ENCODE data around the gene PDCD4. TPM values are rescaled to one million over a fixed set of nuclear protein-coding genes. Genes with fewer than 3 reads are reported as not detected.
A peak's percentile ranks its signal among the peaks of the same experiment; 100 is the strongest.

The PDCD4 gene
- total RNA-seq, 2 experiments from 2014 or later = 59.0 to 116 TPM

DNA sequence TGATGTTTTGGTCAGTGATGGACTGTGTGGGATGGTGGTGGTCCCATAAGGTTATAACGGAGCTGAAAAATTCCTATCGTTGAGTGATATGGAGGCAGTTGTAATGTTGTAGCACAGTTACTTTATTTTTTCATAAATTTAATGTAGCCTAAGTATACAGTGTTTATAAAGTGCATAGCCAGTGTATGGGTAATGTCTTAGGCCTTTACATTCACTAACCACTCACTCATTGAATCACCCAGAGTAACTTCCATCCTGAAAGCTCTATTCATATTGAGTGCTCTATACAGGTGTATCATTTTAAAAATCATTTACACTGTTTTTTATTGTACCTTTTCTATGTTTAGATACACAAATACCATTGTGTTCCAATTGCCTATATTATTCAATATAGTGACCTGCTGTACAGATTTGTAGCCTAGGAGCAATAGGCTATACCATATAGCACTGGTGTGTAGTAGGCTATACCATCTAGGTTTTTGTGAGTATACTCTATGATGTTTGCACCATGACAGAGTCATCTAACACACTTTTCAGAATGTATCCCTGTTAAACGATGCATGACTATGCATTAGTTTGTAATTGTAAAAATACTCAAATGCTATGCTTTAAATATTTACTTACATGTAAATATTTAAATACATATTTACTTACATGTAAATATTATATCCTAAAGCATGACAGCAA lies 21.0 kb downstream of the PDCD4 start:
- ChIA-PET CTCF (ENCODE audit: unreplicated experiment) (interaction anchor here (1.6 kb wide), 1 partner anchor 89 kb away, joined by 11 read pairs; no protein-coding TSS in a partner anchor), POLR2A (interaction anchor here (0.7 kb wide), 1 partner anchor 31 kb away, joined by 3 read pairs; no protein-coding TSS in a partner anchor)
- Histone ChIP-seq H3K4me1 (ENCODE audit: insufficient read depth, low read length, poor library complexity, severe bottlenecking) (peaks cover 4% of the 10 kb centered on the region), H3K9me3 (ENCODE audit: low read length) (no peaks in the 10 kb centered on the region), H3K27ac (ENCODE audit: low read depth, low read length, poor library complexity, severe bottlenecking) (no peak overlapping the region), H3K9me2 (ENCODE audit: insufficient read depth, low read length) (no peaks in the 10 kb centered on the region), H4K20me1 (ENCODE audit: insufficient read depth, low read length) (no peaks in the 10 kb centered on the region), H3K4me2 (ENCODE audit: low read length) (no peak overlapping the region), H2AFZ (ENCODE audit: low read length) (no peak overlapping the region), H3K4me3 (ENCODE audit: low read depth, low read length, poor library complexity, severe bottlenecking) (no peak overlapping the region), H3K36me3 (ENCODE audit: insufficient read depth, low read length) (peaks cover 83% of the 10 kb centered on the region), H3K79me2 (ENCODE audit: insufficient read depth, low read depth, low read length) (peaks cover 4% of the 10 kb centered on the region; the same call in 1 of the 2 replicates)
- DNase-seq (ENCODE audit: low spot score) = no peak
- no TSS peak for BruUV-seq (replicated peaks)
- no peak for TF ChIP-seq EZH2phosphoT487 (IDR thresholded peaks at IDR 0.05; ENCODE audit: borderline replicate concordance, low read depth, low read length)
- TF ChIP-seq, protein P1, sequence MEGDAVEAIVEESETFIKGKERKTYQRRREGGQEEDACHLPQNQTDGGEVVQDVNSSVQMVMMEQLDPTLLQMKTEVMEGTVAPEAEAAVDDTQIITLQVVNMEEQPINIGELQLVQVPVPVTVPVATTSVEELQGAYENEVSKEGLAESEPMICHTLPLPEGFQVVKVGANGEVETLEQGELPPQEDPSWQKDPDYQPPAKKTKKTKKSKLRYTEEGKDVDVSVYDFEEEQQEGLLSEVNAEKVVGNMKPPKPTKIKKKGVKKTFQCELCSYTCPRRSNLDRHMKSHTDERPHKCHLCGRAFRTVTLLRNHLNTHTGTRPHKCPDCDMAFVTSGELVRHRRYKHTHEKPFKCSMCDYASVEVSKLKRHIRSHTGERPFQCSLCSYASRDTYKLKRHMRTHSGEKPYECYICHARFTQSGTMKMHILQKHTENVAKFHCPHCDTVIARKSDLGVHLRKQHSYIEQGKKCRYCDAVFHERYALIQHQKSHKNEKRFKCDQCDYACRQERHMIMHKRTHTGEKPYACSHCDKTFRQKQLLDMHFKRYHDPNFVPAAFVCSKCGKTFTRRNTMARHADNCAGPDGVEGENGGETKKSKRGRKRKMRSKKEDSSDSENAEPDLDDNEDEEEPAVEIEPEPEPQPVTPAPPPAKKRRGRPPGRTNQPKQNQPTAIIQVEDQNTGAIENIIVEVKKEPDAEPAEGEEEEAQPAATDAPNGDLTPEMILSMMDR (conservative IDR thresholded peaks at IDR 0.05; ENCODE audit: low read length) = no peak
- intact Hi-C loops (cut with micrococcal nuclease; ENCODE audit: unreplicated experiment) = loop anchor here (1.0 to 10.0 kb wide), 6 partner anchors 35 to 442 kb away; no protein-coding TSS in a partner anchor

DNA sequence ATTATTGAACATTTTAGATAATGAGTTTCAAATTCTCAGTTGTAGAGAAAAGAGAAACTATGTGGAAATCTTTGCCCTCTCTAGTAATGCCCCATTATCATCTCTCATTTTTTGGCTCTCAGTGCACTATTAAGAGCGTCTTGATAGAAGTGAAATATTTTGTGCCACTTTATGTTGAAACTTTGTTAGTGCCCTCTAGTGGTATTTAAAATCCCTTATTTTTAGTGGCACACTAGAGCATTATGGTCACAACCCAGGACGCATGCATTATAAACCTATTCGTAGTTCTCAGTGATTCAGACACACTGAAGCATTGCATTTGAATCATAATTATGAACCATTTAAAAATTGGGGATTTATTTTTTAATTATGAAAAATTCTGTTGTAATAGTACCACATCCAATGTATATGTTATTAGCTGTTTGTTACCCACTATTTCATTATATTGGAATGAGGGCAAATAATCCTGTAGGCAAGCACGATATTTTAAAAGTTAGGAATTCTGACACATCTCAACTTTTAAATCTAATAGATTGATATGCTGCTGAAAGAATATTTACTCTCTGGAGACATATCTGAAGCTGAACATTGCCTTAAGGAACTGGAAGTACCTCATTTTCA lies 21.9 kb downstream of the PDCD4 start:
- intact Hi-C loops (cut with micrococcal nuclease; ENCODE audit: unreplicated experiment) = loop anchor here (1.0 to 10.0 kb wide), 6 partner anchors 36 to 441 kb away; no protein-coding TSS in a partner anchor
- no peaks in the 10 kb centered on the region for H3K9me2 ChIP-seq (ENCODE audit: insufficient read depth, low read length)
- no peak overlapping the region for H3K4me3 ChIP-seq (ENCODE audit: low read depth, low read length, poor library complexity, severe bottlenecking)
- H4K20me1 ChIP-seq (ENCODE audit: insufficient read depth, low read length) = no peaks in the 10 kb centered on the region
- DNase-seq (ENCODE audit: low spot score) = peak; percentile 85
- TF ChIP-seq, protein P1 (conservative IDR thresholded peaks at IDR 0.05; ENCODE audit: low read length) = peak; percentile 92
- TF ChIP-seq EZH2phosphoT487 (IDR thresholded peaks at IDR 0.05; ENCODE audit: borderline replicate concordance, low read depth, low read length) = no peak
- ChIA-PET CTCF (ENCODE audit: unreplicated experiment) (interaction anchor here (0.5 to 1.6 kb wide), 3 partner anchors 26 to 148 kb away, joined by 3 to 11 read pairs (median 3); no protein-coding TSS in a partner anchor), POLR2A (interaction anchor here (0.7 to 2.1 kb wide), 4 partner anchors 24 to 91 kb away, joined by 3 to 13 read pairs (median 5); no protein-coding TSS in a partner anchor)
- peaks cover 4% of the 10 kb centered on the region for H3K4me1 ChIP-seq (ENCODE audit: insufficient read depth, low read length, poor library complexity, severe bottlenecking)
- no peak overlapping the region for H3K27ac ChIP-seq (ENCODE audit: low read depth, low read length, poor library complexity, severe bottlenecking)
- BruUV-seq (replicated peaks) = no TSS peak
- H2AFZ ChIP-seq (ENCODE audit: low read length) = no peak overlapping the region
- H3K9me3 ChIP-seq (ENCODE audit: low read length) = no peaks in the 10 kb centered on the region
- no peak overlapping the region for H3K4me2 ChIP-seq (ENCODE audit: low read length)
- peaks cover 4% of the 10 kb centered on the region; the same call in 1 of the 2 replicates for H3K79me2 ChIP-seq (ENCODE audit: insufficient read depth, low read depth, low read length)
- peaks cover 84% of the 10 kb centered on the region for H3K36me3 ChIP-seq (ENCODE audit: insufficient read depth, low read length)
